PC-3 (cell line): Measurements from ENCODE around the gene EXD3. TPM values are rescaled to one million over a fixed set of nuclear protein-coding genes. Genes with fewer than 3 reads are reported as not detected.

ENCODE experiments used
- ATAC-seq: fragments of 200-7000 bp; cut with Tn5 transposase; 2 replicates; pipeline ENCODE4 v1.9.1; 2020; ENCODE audit warnings: mild to moderate bottlenecking, moderate library complexity
- BruUV-seq: library from RNA; stranded (reverse); fragments of 400-500 nt; replicated peaks from 2 replicates; lab custom pipeline; 2021; lab: Mats Ljungman, UMichigan
- CTCF ChIA-PET: fragments of 300-600 bp; sonication (Branson Sonifier 250); formaldehyde crosslinking; loops from one replicate; lab custom pipeline; 2022; ENCODE audit warnings: antibody characterized with exemption; lab: Charles Lee
- POLR2A ChIA-PET: fragments of 300-600 bp; sonication (Branson Sonifier 250); formaldehyde crosslinking; loops from one replicate; lab custom pipeline; 2022; ENCODE audit warnings: antibody characterized with exemption; ENCODE audit not compliant: unreplicated experiment; lab: Charles Lee
- DNase-seq: peaks from one replicate; pipeline ENCODE4 v3.0.0-alpha.2; 2015
- H2AFZ ChIP-seq: fragments of 300-600 bp; sonication (generic); 2 replicates; pipeline ENCODE4 v1.6.0; 2016; ENCODE audit warnings: antibody characterized with exemption, low read length
- H3F3A ChIP-seq: fragments of 300-600 bp; sonication (generic); one replicate; pipeline ENCODE4 v1.6.0; 2017; ENCODE audit warnings: antibody characterized with exemption, low read length, control low read depth, mild to moderate bottlenecking; ENCODE audit not compliant: unreplicated experiment
- H3K27ac ChIP-seq: fragments of 300-600 bp; sonication (generic); 2 replicates; pipeline ENCODE4 v1.5.1; 2016; ENCODE audit warnings: mild to moderate bottlenecking, low read length
- H3K27me3 ChIP-seq: fragments of 300-600 bp; sonication (generic); 2 replicates; pipeline ENCODE4 v1.6.1; 2016; ENCODE audit warnings: low read length, mixed read lengths
- H3K36me3 ChIP-seq: fragments of 300-600 bp; sonication (generic); 2 replicates; pipeline ENCODE4 v1.6.1; 2016; ENCODE audit warnings: low read depth, mixed run types, low read length, mixed read lengths
- H3K4me1 ChIP-seq: fragments of 300-600 bp; sonication (generic); 2 replicates; pipeline ENCODE4 v1.5.1; 2016; ENCODE audit warnings: low read length; ENCODE audit not compliant: insufficient read depth
- H3K4me2 ChIP-seq: fragments of 300-600 bp; sonication (generic); 2 replicates; pipeline ENCODE4 v1.6.0; 2016; ENCODE audit warnings: low read length
- H3K4me3 ChIP-seq: fragments of 300-600 bp; sonication (generic); 2 replicates; pipeline ENCODE4 v1.5.1; 2016; ENCODE audit warnings: mild to moderate bottlenecking, low read length, mixed read lengths
- H3K79me2 ChIP-seq: fragments of 300-600 bp; sonication (generic); 2 replicates; pipeline ENCODE4 v1.6.1; 2017; ENCODE audit warnings: low read length, mixed read lengths
- H3K9ac ChIP-seq: fragments of 300-600 bp; sonication (generic); 2 replicates; pipeline ENCODE4 v1.6.0; 2016; ENCODE audit warnings: mild to moderate bottlenecking, low read length
- H3K9me2 ChIP-seq: fragments of 300-600 bp; sonication (generic); replicated peaks from 2 replicates; pipeline ENCODE4 v1.6.1; 2016; ENCODE audit warnings: mixed run types, low read length, mixed read lengths
- H3K9me3 ChIP-seq: fragments of 300-600 bp; sonication (generic); 2 replicates; pipeline ENCODE4 v1.6.1; 2016; ENCODE audit warnings: low read length, mixed read lengths
- H4K20me1 ChIP-seq: fragments of 300-600 bp; sonication (generic); 2 replicates; pipeline ENCODE4 v1.6.1; 2016; ENCODE audit warnings: low read length, mixed read lengths
- CTCF ChIP-seq: fragments of 300-600 bp; sonication (generic); conservative IDR thresholded peaks from 2 replicates; pipeline ENCODE4 v1.5.1; 2017; ENCODE audit warnings: antibody characterized with exemption, low read depth, mild to moderate bottlenecking, low read length
- EZH2 ChIP-seq: fragments of 300-600 bp; sonication (generic); IDR thresholded peaks from one replicate; pipeline ENCODE4 v1.6.1; 2017; ENCODE audit warnings: antibody characterized with exemption, mild to moderate bottlenecking, low read length; ENCODE audit not compliant: unreplicated experiment
- EZH2phosphoT487 ChIP-seq: fragments of 300-600 bp; sonication (generic); IDR thresholded peaks from 2 replicates; pipeline ENCODE4 v1.6.1; 2018; ENCODE audit warnings: mild to moderate bottlenecking, antibody characterized with exemption, low read length, borderline replicate concordance
- intact Hi-C: fragments of 100-400 bp; cut with micrococcal nuclease; formaldehyde crosslinking; loops from 2 replicates; pipeline ENCODE4 v1.9.0; 2023
- total RNA-seq: library from RNA; depleted of rRNA; stranded (reverse); fragments of >200 nt; gene quantifications from 2 replicates; pipeline ENCODE4 v1.2.3, GENCODE V29; 2014

EXD3 gene
- total RNA-seq, 1 experiment from 2014 or later: 1.9 TPM

DNA sequence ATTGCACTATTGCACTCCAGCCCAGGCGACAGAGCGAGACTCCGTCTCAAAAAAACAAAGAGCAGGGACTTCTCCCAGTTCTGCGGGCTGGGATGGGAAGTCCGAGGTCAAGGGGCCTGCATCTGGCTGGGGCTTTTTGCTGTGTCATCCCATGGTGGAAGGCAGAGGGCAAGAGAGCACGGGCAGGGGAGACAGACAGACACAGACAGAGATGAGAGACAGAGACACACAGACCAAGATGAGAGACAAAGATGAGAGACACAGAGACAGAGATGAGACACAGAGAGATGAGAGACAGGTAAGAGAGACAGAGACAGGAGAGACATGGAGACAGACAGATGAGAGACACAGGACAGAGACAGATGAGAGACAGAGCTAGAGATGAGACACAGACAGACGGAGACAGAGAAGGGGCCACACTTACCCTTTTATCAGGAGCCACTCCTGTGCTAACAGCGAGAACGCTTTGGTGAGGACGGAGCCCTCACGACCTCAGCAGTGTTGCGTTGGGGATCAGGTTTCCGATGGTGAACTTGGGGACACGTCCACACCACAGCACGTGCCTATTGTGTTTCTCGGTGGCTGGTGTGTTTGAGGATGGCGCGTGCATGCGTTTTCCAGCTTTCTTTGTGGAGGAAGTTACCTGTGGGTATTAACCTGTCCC is 154.3 kb downstream of the EXD3 start:
- ChIA-PET CTCF (no interaction called here), POLR2A (no interaction called here)
- H2AFZ ChIP-seq: no peak overlapping the region
- no peaks in the 10 kb centered on the region for H4K20me1 ChIP-seq
- H3K36me3 ChIP-seq: 0 out of 2 replicates have a peak, but pooled peaks cover 6% of the 10 kb centered on the region
- intact Hi-C loops: no loop called here
- no peak overlapping the region for H3K4me3 ChIP-seq
- no peak overlapping the region for H3K4me2 ChIP-seq
- no peaks in the 10 kb centered on the region for H3K27me3 ChIP-seq
- DNase-seq (no peak), ATAC-seq (no peak)
- H3K9me3 ChIP-seq: no peaks in the 10 kb centered on the region
- H3K9me2 ChIP-seq: no peaks in the 10 kb centered on the region
- H3K79me2 ChIP-seq: no peaks in the 10 kb centered on the region
- H3K9ac ChIP-seq: no peak overlapping the region
- H3K4me1 ChIP-seq: no peaks in the 10 kb centered on the region
- BruUV-seq: no TSS peak
- H3K27ac ChIP-seq: no peak overlapping the region
- TF ChIP-seq CTCF (no peak), EZH2phosphoT487 (no peak), EZH2 (no peak)
- H3F3A ChIP-seq: no peaks in the 10 kb centered on the region

DNA sequence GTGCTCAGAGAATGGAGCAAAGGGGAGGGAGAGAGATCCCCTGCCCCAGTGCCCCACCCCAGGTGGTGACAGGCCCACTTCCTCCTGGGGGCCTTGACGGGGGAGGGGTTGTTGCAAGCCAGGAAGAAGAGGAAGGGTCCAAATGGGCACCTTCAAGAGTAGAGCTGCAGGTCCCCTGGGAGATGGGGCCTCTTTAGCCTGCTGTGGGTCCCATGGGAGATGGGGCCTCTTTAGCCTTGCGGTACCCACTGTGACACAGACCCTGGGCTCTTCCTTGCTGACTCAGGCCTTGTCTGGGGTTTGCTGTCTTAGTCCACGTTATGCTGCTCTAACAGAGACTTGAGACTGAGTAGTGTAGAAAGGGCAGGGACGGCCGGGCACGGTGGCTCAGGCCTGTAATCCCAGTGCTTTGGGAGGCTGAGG is 155.0 kb downstream of the EXD3 start:
- no peaks in the 10 kb centered on the region for H3K27me3 ChIP-seq
- H3K4me3 ChIP-seq: no peak overlapping the region
- no peaks in the 10 kb centered on the region for H3F3A ChIP-seq
- BruUV-seq: no TSS peak
- no peaks in the 10 kb centered on the region for H3K9me3 ChIP-seq
- intact Hi-C loops: no loop called here
- no peak overlapping the region for H2AFZ ChIP-seq
- ATAC-seq (no peak), DNase-seq (no peak)
- H4K20me1 ChIP-seq: no peaks in the 10 kb centered on the region
- H3K36me3 ChIP-seq: 0 out of 2 replicates have a peak, but pooled peaks cover 6% of the 10 kb centered on the region
- H3K79me2 ChIP-seq: no peaks in the 10 kb centered on the region
- H3K4me1 ChIP-seq: no peaks in the 10 kb centered on the region
- ChIA-PET CTCF (no interaction called here), POLR2A (no interaction called here)
- no peak overlapping the region for H3K9ac ChIP-seq
- no peak overlapping the region for H3K4me2 ChIP-seq
- no peaks in the 10 kb centered on the region for H3K9me2 ChIP-seq
- H3K27ac ChIP-seq: no peak overlapping the region
- TF ChIP-seq EZH2phosphoT487 (no peak), CTCF (no peak), EZH2 (no peak)
